ENCODE data around the gene MED1. TPM values are rescaled to one million over a fixed set of nuclear protein-coding genes. Genes with fewer than 3 reads are reported as not detected.
A peak's percentile ranks its signal among the peaks of the same experiment; 100 is the strongest.

MED1 gene
- total RNA-seq, 4 donors from 2014 or later: 11.2 to 22.9 (median 16.1) TPM

GRCh38 chr17:39365872-39366271, 85.2 kb downstream of the MED1 start:
- Histone ChIP-seq H3K9me3 (no peaks in the 10 kb centered on the region), H3K36me3 (no peaks in the 10 kb centered on the region), H3K27me3 (no peaks in the 10 kb centered on the region), H3K4me1 (peaks cover 0 to 26% (median 7%) of the 10 kb centered on the region in 3 donors), H3K27ac (peak overlapping the region in 2 of 4 donors; percentile 39 to 45), H3K4me3 (no peak overlapping the region)
- no peak for DNase-seq
- intact Hi-C loops (cut with DNase I): no loop called here
- 71 to 76% methylated on average over 5 of the region's 5 CpGs for WGBS, 2 donors
- TF ChIP-seq POLR2A (IDR thresholded peaks at IDR 0.05) (no peak), CTCF (IDR thresholded peaks at IDR 0.05) (no peak)

- intact Hi-C loops (cut with DNase I): no loop called here
- Histone ChIP-seq H3K4me1 (peaks cover 0 to 32% (median 10%) of the 10 kb centered on the region in 3 donors), H3K36me3 (no peaks in the 10 kb centered on the region), H3K9me3 (no peaks in the 10 kb centered on the region), H3K27ac (peak overlapping the region in 3 of 4 donors; percentile 3 to 45 (median 39)), H3K27me3 (no peaks in the 10 kb centered on the region), H3K4me3 (no peak overlapping the region)
- 65% methylated on average over 4 of the region's 4 CpGs for WGBS, 2 donors
- TF ChIP-seq CTCF (IDR thresholded peaks at IDR 0.05) (no peak), POLR2A (IDR thresholded peaks at IDR 0.05) (no peak)
- no peak for DNase-seq
Observed at GRCh38 chr17:39365242-39365641, 85.8 kb downstream of the MED1 start.

GRCh38 chr17:39364236-39365025, 86.6 kb downstream of the MED1 start:
- TF ChIP-seq POLR2A (IDR thresholded peaks at IDR 0.05): no peak
- no peak for TF ChIP-seq CTCF (IDR thresholded peaks at IDR 0.05)

DNA sequence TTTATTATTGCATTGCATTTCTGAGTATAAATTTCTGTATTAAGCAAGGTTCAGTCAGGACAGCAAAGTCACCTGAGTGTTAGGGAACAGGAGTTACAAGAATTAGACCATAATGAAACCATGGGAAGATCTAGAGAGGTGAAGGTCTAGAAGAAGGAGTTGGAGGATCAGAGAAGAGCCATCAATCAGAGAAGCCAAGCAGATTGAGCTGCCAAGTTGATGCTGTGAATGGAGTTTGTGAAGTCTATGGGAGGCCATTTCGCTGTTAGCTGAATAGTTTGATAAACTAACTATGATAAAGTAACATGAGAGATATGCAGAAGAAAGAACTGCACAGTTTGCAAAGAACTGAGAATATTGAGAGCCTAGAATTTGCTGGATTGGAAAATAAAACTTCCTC, 90.0 kb downstream of the MED1 start:
- H3K27ac ChIP-seq: no peak overlapping the region
- no peaks in the 10 kb centered on the region for H3K9me3 ChIP-seq
- H3K4me3 ChIP-seq: no peak overlapping the region
- WGBS, 2 donors: 88 to 90% methylated on average over 1 of the region's 1 CpG
- no peak for DNase-seq
- H3K36me3 ChIP-seq: no peaks in the 10 kb centered on the region
- TF ChIP-seq CTCF (IDR thresholded peaks at IDR 0.05): no peak
- TF ChIP-seq POLR2A (IDR thresholded peaks at IDR 0.05): no peak
- no peaks in the 10 kb centered on the region for H3K27me3 ChIP-seq
- intact Hi-C loops (cut with DNase I): no loop called here
- H3K4me1 ChIP-seq: peaks cover 0 to 33% (median 10%) of the 10 kb centered on the region in 3 donors

More at GRCh38 chr17:39364236-39365025, 86.6 kb downstream of the MED1 start:
- no peaks in the 10 kb centered on the region for H3K9me3 ChIP-seq
- H3K4me3 ChIP-seq: no peak overlapping the region
- DNase-seq: no peak
- H3K36me3 ChIP-seq: no peaks in the 10 kb centered on the region
- no peaks in the 10 kb centered on the region for H3K27me3 ChIP-seq
- peaks cover 0 to 32% (median 10%) of the 10 kb centered on the region in 3 donors for H3K4me1 ChIP-seq
- H3K27ac ChIP-seq: peak overlapping the region in 2 of 4 donors; percentile 39 to 45
- intact Hi-C loops (cut with DNase I): no loop called here
- 70 to 76% methylated on average over 5 to 8 of the region's 8 CpGs for WGBS, 2 donors

DNA sequence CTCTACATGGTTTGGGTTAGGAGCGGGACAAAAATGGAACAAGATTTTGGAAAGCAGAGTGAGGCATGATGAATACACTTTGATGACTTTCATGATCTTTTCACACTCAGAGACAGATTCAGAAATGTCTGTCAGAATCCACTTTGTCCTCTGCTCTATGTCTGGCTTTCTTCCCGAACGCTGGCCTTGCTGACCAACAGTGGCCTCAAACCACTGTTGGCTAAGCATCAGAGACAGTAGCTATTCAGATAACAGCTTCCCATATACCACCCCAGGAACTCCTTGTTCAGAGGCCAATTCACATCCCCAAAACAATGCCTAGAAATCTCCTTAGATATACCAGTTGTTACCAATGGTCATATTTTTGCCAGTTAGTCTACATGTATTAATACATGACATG, 90.5 kb downstream of the MED1 start:
- WGBS, 2 donors: 85 to 91% methylated on average over 3 of the region's 3 CpGs
- no peak for TF ChIP-seq CTCF (IDR thresholded peaks at IDR 0.05)
- Histone ChIP-seq H3K36me3 (no peaks in the 10 kb centered on the region), H3K9me3 (no peaks in the 10 kb centered on the region), H3K4me3 (no peak overlapping the region), H3K27me3 (no peaks in the 10 kb centered on the region), H3K27ac (no peak overlapping the region), H3K4me1 (peaks cover 0 to 27% (median 5%) of the 10 kb centered on the region in 3 donors)
- DNase-seq: no peak
- intact Hi-C loops (cut with DNase I): no loop called here
